ENCODE results near the gene ATG9B. TPM values are rescaled to one million over a fixed set of nuclear protein-coding genes. Genes with fewer than 3 reads are reported as not detected.

ATG9B gene
- polyA plus RNA-seq, 1 of the 3 experiments (the other 2 are of a cell fraction): 0.67 TPM

DNA sequence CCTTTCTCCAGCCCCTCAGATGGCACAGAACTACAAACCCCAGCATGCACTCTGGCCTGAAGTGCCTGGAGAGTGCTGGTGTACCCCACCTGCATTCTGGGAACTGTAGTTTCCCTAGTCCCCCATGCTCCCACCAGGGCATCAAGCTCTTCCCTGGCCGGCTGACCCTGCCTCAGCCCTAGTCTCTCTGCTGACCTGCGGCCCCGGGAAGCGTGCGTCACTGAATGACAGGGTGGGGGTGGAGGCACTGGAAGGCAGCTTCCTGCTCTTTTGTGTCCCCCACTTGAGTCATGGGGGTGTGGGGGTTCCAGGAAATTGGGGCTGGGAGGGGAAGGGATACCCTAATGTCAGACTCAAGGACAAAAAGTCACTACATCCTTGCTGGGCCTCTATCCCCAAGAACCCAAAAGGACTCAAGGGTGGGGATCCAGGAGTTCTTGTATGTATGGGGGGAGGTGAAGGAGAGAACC is 31.4 kb downstream of the ATG9B start:
- Histone ChIP-seq H3F3A (replicated peaks; ENCODE audit: insufficient read depth) (no peaks in the 10 kb centered on the region), H3K79me2 (ENCODE audit: insufficient read depth) (no peaks in the 10 kb centered on the region), H2AFZ (ENCODE audit: low read depth) (no peak overlapping the region), H3K4me3 (ENCODE audit: low read depth in 2 of 2, low read length in 1 of 2) (no peak overlapping the region), H3K4me2 (no peak overlapping the region), H3K9ac (no peak overlapping the region), H3K36me3 (replicated peaks in 1 of 2; ENCODE audit: control insufficient read depth in 1 of 2, insufficient read depth in 2 of 2, low read length in 1 of 2) (no peaks in the 10 kb centered on the region), H3K9me2 (no peaks in the 10 kb centered on the region), H3K4me1 (ENCODE audit: control insufficient read depth in 1 of 2, insufficient read depth in 2 of 2, low read depth in 1 of 2, low read length in 1 of 2) (peaks cover 0 to 34% of the 10 kb centered on the region in 2 experiments; a peak in 2 of 4 replicates), H3K9me3 (no peaks in the 10 kb centered on the region), H4K20me1 (ENCODE audit: insufficient read depth) (no peaks in the 10 kb centered on the region), H3K27me3 (ENCODE audit: insufficient read depth) (peaks cover 9% of the 10 kb centered on the region; the same call in 1 of the 2 replicates), H3K27ac (ENCODE audit: low read depth in 2 of 2, low read length in 1 of 2) (no peak overlapping the region)
- ChIA-PET POLR2A (no interaction called here), CTCF (interaction anchor here (0.8 to 7.8 kb wide), 12 partner anchors 8 to 214 kb away, joined by 3 to 205 read pairs (median 8); no protein-coding TSS in a partner anchor)
- DNase-seq: peak; percentile 89
- WGBS (ENCODE audit: low lambda C conversion rate): 73% methylated on average over 5 of the region's 5 CpGs
- TF ChIP-seq REST (IDR thresholded peaks at IDR 0.05; ENCODE audit: low read depth, low read length) (no peak), ELF1 (IDR thresholded peaks at IDR 0.05) (no peak), SIN3A (IDR thresholded peaks at IDR 0.05; ENCODE audit: borderline replicate concordance, low read depth, low read length) (no peak), CHD2 (IDR thresholded peaks at IDR 0.05; ENCODE audit: low read length, partially characterized antibody) (peak; percentile 84), RFX5 (IDR thresholded peaks at IDR 0.05; ENCODE audit: low read length) (no peak), MEF2A (IDR thresholded peaks at IDR 0.05; ENCODE audit: borderline replicate concordance, low read depth) (no peak), FOXJ3 (CRISPR knock-in tag; IDR thresholded peaks at IDR 0.05) (no peak)

- Histone ChIP-seq H4K20me1 (ENCODE audit: insufficient read depth) (no peaks in the 10 kb centered on the region), H3F3A (replicated peaks; ENCODE audit: insufficient read depth) (no peaks in the 10 kb centered on the region), H3K4me2 (no peak overlapping the region), H3K4me1 (ENCODE audit: control insufficient read depth in 1 of 2, insufficient read depth in 2 of 2, low read depth in 1 of 2, low read length in 1 of 2) (peaks cover 0 to 34% of the 10 kb centered on the region in 2 experiments; a peak in 2 of 4 replicates), H3K27ac (ENCODE audit: low read depth in 2 of 2, low read length in 1 of 2) (no peak overlapping the region), H3K79me2 (ENCODE audit: insufficient read depth) (no peaks in the 10 kb centered on the region), H3K4me3 (ENCODE audit: low read depth in 2 of 2, low read length in 1 of 2) (no peak overlapping the region), H3K9ac (no peak overlapping the region), H3K9me3 (no peaks in the 10 kb centered on the region), H3K27me3 (ENCODE audit: insufficient read depth) (peaks cover 9% of the 10 kb centered on the region; the same call in 1 of the 2 replicates), H3K9me2 (no peaks in the 10 kb centered on the region), H3K36me3 (replicated peaks in 1 of 2; ENCODE audit: control insufficient read depth in 1 of 2, insufficient read depth in 2 of 2, low read length in 1 of 2) (no peaks in the 10 kb centered on the region), H2AFZ (ENCODE audit: low read depth) (no peak overlapping the region)
- peak; percentile 17 for DNase-seq
- TF ChIP-seq SIN3A (IDR thresholded peaks at IDR 0.05; ENCODE audit: borderline replicate concordance, low read depth, low read length) (no peak), RAD21 (IDR thresholded peaks at IDR 0.05; ENCODE audit: low read length) (no peak), TCF12 (IDR thresholded peaks at IDR 0.05) (no peak), ZBTB33 (IDR thresholded peaks at IDR 0.05; ENCODE audit: borderline replicate concordance, low read depth) (no peak), GABPA (IDR thresholded peaks at IDR 0.05; ENCODE audit: low read depth) (no peak), NRF1 (IDR thresholded peaks at IDR 0.05; ENCODE audit: low read depth, low read length) (no peak), GATA2 (CRISPR knock-in tag; IDR thresholded peaks at IDR 0.05) (no peak), TAF1 (IDR thresholded peaks at IDR 0.05; ENCODE audit: borderline replicate concordance, low read depth, low read length) (no peak), EP300 (IDR thresholded peaks at IDR 0.05; ENCODE audit: borderline replicate concordance in 1 of 2, low read depth in 1 of 2, low read length in 1 of 2) (no peak), RXRA (IDR thresholded peaks at IDR 0.05; ENCODE audit: borderline replicate concordance, low read depth) (no peak), ELF1 (IDR thresholded peaks at IDR 0.05) (no peak), POLR2AphosphoS5 (IDR thresholded peaks at IDR 0.05; ENCODE audit: low read depth, low read length) (no peak), YY1 (IDR thresholded peaks at IDR 0.05; ENCODE audit: low read depth) (no peak), SMC3 (IDR thresholded peaks at IDR 0.05; ENCODE audit: low read depth, low read length) (no peak)
- TF ChIP-seq, protein P1, sequence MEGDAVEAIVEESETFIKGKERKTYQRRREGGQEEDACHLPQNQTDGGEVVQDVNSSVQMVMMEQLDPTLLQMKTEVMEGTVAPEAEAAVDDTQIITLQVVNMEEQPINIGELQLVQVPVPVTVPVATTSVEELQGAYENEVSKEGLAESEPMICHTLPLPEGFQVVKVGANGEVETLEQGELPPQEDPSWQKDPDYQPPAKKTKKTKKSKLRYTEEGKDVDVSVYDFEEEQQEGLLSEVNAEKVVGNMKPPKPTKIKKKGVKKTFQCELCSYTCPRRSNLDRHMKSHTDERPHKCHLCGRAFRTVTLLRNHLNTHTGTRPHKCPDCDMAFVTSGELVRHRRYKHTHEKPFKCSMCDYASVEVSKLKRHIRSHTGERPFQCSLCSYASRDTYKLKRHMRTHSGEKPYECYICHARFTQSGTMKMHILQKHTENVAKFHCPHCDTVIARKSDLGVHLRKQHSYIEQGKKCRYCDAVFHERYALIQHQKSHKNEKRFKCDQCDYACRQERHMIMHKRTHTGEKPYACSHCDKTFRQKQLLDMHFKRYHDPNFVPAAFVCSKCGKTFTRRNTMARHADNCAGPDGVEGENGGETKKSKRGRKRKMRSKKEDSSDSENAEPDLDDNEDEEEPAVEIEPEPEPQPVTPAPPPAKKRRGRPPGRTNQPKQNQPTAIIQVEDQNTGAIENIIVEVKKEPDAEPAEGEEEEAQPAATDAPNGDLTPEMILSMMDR (IDR thresholded peaks at IDR 0.05): no peak
- POLR2A ChIA-PET: interaction anchor here (0.5 kb wide), 1 partner anchor 578 kb away, joined by 4 read pairs; no protein-coding TSS in a partner anchor
- CTCF ChIA-PET: interaction anchor here (0.8 to 7.8 kb wide), 16 partner anchors 7 to 213 kb away, joined by 3 to 205 read pairs (median 8); no protein-coding TSS in a partner anchor
- 71% methylated on average over 6 of the region's 6 CpGs for WGBS (ENCODE audit: low lambda C conversion rate)
These were observed 32.1 kb downstream of the ATG9B start for GRCh38 chr7:150992051-150992640.
